ENCODE measurements around the gene VCX3B. TPM values are rescaled to one million over a fixed set of nuclear protein-coding genes. Genes with fewer than 3 reads are reported as not detected.
"Not testable (repeated sequence)": the region's sequence is repeated elsewhere in the genome, so short reads cannot be mapped to it uniquely, and the experiment has no call there.

Gene VCX3B
- total RNA-seq, 1 experiment from 2014 or later, result not detected

GRCh38 chrX:8452343-8452742, 12.3 kb upstream of the VCX3B start:
- H3K4me2 ChIP-seq (ENCODE audit: low read depth, low read length, poor library complexity, severe bottlenecking); DNase-seq: not testable (repeated sequence)

GRCh38 chrX:8453611-8454010, 11.0 kb upstream of the VCX3B start:
- Histone ChIP-seq H3K9ac (ENCODE audit: low read length) (no peak overlapping the region), H4K20me1 (ENCODE audit: insufficient read depth, low read depth, low read length) (no peaks in the 10 kb centered on the region), H3K4me2 (ENCODE audit: low read depth, low read length, poor library complexity, severe bottlenecking) (no peak overlapping the region), H2AFZ (ENCODE audit: low read length) (no peak overlapping the region), H3K4me3 (ENCODE audit: low read length) (no peak overlapping the region), H3K36me3 (ENCODE audit: insufficient read depth, low read length) (no peaks in the 10 kb centered on the region), H3K4me1 (ENCODE audit: low read length) (no peaks in the 10 kb centered on the region), H3K9me2 (replicated peaks; ENCODE audit: insufficient read depth, low read length) (no peaks in the 10 kb centered on the region), H3K79me2 (ENCODE audit: low read length) (no peaks in the 10 kb centered on the region), H3K27ac (ENCODE audit: low read length) (no peak overlapping the region), H3K9me3 (ENCODE audit: low read length) (no peaks in the 10 kb centered on the region), H3K27me3 (ENCODE audit: low read length) (no peaks in the 10 kb centered on the region)
- no peak for DNase-seq

More at GRCh38 chrX:8452343-8452742, 12.3 kb upstream of the VCX3B start:
- not testable (repeated sequence) for H3K79me2 ChIP-seq (ENCODE audit: low read length); H3K9me2 ChIP-seq (replicated peaks; ENCODE audit: insufficient read depth, low read length); H3K9me3 ChIP-seq (ENCODE audit: low read length); H2AFZ ChIP-seq (ENCODE audit: low read length); H3K27ac ChIP-seq (ENCODE audit: low read length); H3K4me1 ChIP-seq (ENCODE audit: low read length); H3K36me3 ChIP-seq (ENCODE audit: insufficient read depth, low read length); H3K9ac ChIP-seq (ENCODE audit: low read length); H3K4me3 ChIP-seq (ENCODE audit: low read length); H4K20me1 ChIP-seq (ENCODE audit: insufficient read depth, low read depth, low read length); H3K27me3 ChIP-seq (ENCODE audit: low read length)

DNA sequence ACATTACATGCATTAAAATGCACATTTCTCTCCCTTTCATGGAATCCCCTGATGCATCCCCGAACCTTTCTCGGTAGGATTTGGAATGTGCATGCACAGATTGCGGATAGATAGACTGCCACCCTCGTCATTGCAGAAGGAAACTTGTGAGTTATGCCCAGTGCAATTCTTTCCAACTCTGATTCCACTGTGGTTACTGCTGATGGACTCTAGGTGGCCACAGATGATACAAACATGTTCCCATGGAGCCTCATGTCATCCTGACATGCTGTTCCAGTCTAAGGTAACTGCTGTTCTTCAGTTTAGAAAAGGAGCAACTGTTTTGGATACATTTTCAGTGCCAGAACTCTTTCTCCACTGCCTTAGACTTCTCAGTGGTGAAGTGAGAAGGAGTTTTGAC, 9.1 kb upstream of the VCX3B start:
- no peaks in the 10 kb centered on the region for H3K4me1 ChIP-seq (ENCODE audit: low read length)
- H3K36me3 ChIP-seq (ENCODE audit: insufficient read depth, low read length), result no peaks in the 10 kb centered on the region
- H3K9ac ChIP-seq (ENCODE audit: low read length), result no peak overlapping the region
- no peak overlapping the region for H3K4me2 ChIP-seq (ENCODE audit: low read depth, low read length, poor library complexity, severe bottlenecking)
- no peak overlapping the region for H3K27ac ChIP-seq (ENCODE audit: low read length)
- no peak for DNase-seq
- no peaks in the 10 kb centered on the region for H3K27me3 ChIP-seq (ENCODE audit: low read length)
- no peaks in the 10 kb centered on the region for H4K20me1 ChIP-seq (ENCODE audit: insufficient read depth, low read depth, low read length)
- no peak overlapping the region for H3K4me3 ChIP-seq (ENCODE audit: low read length)
- H2AFZ ChIP-seq (ENCODE audit: low read length), result no peak overlapping the region
- no peaks in the 10 kb centered on the region for H3K9me2 ChIP-seq (replicated peaks; ENCODE audit: insufficient read depth, low read length)
- no peaks in the 10 kb centered on the region for H3K9me3 ChIP-seq (ENCODE audit: low read length)
- H3K79me2 ChIP-seq (ENCODE audit: low read length), result no peaks in the 10 kb centered on the region

GRCh38 chrX:8462488-8462887, 2.1 kb upstream of the VCX3B start:
- no peak overlapping the region for H2AFZ ChIP-seq (ENCODE audit: low read length)
- DNase-seq, result no peak
- H3K4me2 ChIP-seq (ENCODE audit: low read depth, low read length, poor library complexity, severe bottlenecking), result no peak overlapping the region
- H3K79me2 ChIP-seq (ENCODE audit: low read length), result no peaks in the 10 kb centered on the region
- no peaks in the 10 kb centered on the region for H3K27me3 ChIP-seq (ENCODE audit: low read length)
- no peaks in the 10 kb centered on the region for H3K4me1 ChIP-seq (ENCODE audit: low read length)
- no peaks in the 10 kb centered on the region for H3K9me3 ChIP-seq (ENCODE audit: low read length)
- H3K9ac ChIP-seq (ENCODE audit: low read length), result no peak overlapping the region
- no peaks in the 10 kb centered on the region for H3K9me2 ChIP-seq (replicated peaks; ENCODE audit: insufficient read depth, low read length)
- H3K27ac ChIP-seq (ENCODE audit: low read length), result no peak overlapping the region
- no peaks in the 10 kb centered on the region for H3K36me3 ChIP-seq (ENCODE audit: insufficient read depth, low read length)
- H4K20me1 ChIP-seq (ENCODE audit: insufficient read depth, low read depth, low read length), result no peaks in the 10 kb centered on the region
- no peak overlapping the region for H3K4me3 ChIP-seq (ENCODE audit: low read length)

GRCh38 chrX:8484360-8484949, 19.8 kb downstream of the VCX3B start:
- H4K20me1 ChIP-seq (ENCODE audit: insufficient read depth, low read depth, low read length), result no peaks in the 10 kb centered on the region
- H3K36me3 ChIP-seq (ENCODE audit: insufficient read depth, low read length), result no peaks in the 10 kb centered on the region
- no peaks in the 10 kb centered on the region for H3K79me2 ChIP-seq (ENCODE audit: low read length)
- H3K4me1 ChIP-seq (ENCODE audit: low read length), result no peaks in the 10 kb centered on the region
- H3K27ac ChIP-seq (ENCODE audit: low read length), result no peak overlapping the region
- no peak overlapping the region for H3K9ac ChIP-seq (ENCODE audit: low read length)
- H3K4me2 ChIP-seq (ENCODE audit: low read depth, low read length, poor library complexity, severe bottlenecking), result no peak overlapping the region
- no peak overlapping the region for H3K4me3 ChIP-seq (ENCODE audit: low read length)
- H3K9me2 ChIP-seq (replicated peaks; ENCODE audit: insufficient read depth, low read length), result no peaks in the 10 kb centered on the region
- no peaks in the 10 kb centered on the region for H3K9me3 ChIP-seq (ENCODE audit: low read length)
- no peak overlapping the region for H2AFZ ChIP-seq (ENCODE audit: low read length)
- H3K27me3 ChIP-seq (ENCODE audit: low read length), result no peaks in the 10 kb centered on the region
- DNase-seq, result no peak

GRCh38 chrX:8495036-8495435, 30.4 kb downstream of the VCX3B start:
- H3K36me3 ChIP-seq (ENCODE audit: insufficient read depth, low read length); H3K27me3 ChIP-seq (ENCODE audit: low read length); H3K4me1 ChIP-seq (ENCODE audit: low read length); DNase-seq; H3K4me2 ChIP-seq (ENCODE audit: low read depth, low read length, poor library complexity, severe bottlenecking); H3K27ac ChIP-seq (ENCODE audit: low read length); H3K9me2 ChIP-seq (replicated peaks; ENCODE audit: insufficient read depth, low read length); H4K20me1 ChIP-seq (ENCODE audit: insufficient read depth, low read depth, low read length); H3K4me3 ChIP-seq (ENCODE audit: low read length); H3K9me3 ChIP-seq (ENCODE audit: low read length); H3K79me2 ChIP-seq (ENCODE audit: low read length); H3K9ac ChIP-seq (ENCODE audit: low read length); H2AFZ ChIP-seq (ENCODE audit: low read length): not testable (repeated sequence)

DNA sequence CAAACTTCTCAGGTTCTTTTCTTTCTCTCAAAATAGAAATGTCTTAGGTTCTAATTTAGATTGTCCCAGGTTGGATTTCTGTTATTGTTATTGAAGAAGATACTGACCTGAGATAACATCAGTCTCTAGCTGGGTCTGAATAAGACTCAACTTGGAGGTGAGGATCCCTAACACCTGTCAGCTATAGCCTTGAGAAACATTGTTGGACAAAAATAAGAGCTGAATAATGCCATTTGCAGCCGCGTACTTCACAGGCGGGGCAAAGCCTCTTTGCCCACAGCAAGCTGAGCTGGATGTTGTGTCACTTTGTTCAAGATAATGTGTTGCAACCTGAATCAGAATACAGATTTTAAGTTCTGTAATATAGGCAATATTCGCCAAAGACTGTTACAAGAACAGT, 35.6 kb downstream of the VCX3B start:
- Histone ChIP-seq H3K36me3 (ENCODE audit: insufficient read depth, low read length) (no peaks in the 10 kb centered on the region), H3K9me3 (ENCODE audit: low read length) (no peaks in the 10 kb centered on the region), H3K27me3 (ENCODE audit: low read length) (no peaks in the 10 kb centered on the region), H3K9me2 (replicated peaks; ENCODE audit: insufficient read depth, low read length) (no peaks in the 10 kb centered on the region), H3K79me2 (ENCODE audit: low read length) (no peaks in the 10 kb centered on the region), H3K9ac (ENCODE audit: low read length) (no peak overlapping the region), H3K4me2 (ENCODE audit: low read depth, low read length, poor library complexity, severe bottlenecking) (no peak overlapping the region), H3K4me3 (ENCODE audit: low read length) (no peak overlapping the region), H4K20me1 (ENCODE audit: insufficient read depth, low read depth, low read length) (no peaks in the 10 kb centered on the region), H2AFZ (ENCODE audit: low read length) (no peak overlapping the region), H3K27ac (ENCODE audit: low read length) (no peak overlapping the region), H3K4me1 (ENCODE audit: low read length) (no peaks in the 10 kb centered on the region)
- DNase-seq, result no peak

- not testable (repeated sequence) for H3K4me2 ChIP-seq (ENCODE audit: low read depth, low read length, poor library complexity, severe bottlenecking); H3K27me3 ChIP-seq (ENCODE audit: low read length); H3K9ac ChIP-seq (ENCODE audit: low read length); H3K79me2 ChIP-seq (ENCODE audit: low read length); H3K27ac ChIP-seq (ENCODE audit: low read length); H3K36me3 ChIP-seq (ENCODE audit: insufficient read depth, low read length); H3K4me1 ChIP-seq (ENCODE audit: low read length); H4K20me1 ChIP-seq (ENCODE audit: insufficient read depth, low read depth, low read length); H3K9me2 ChIP-seq (replicated peaks; ENCODE audit: insufficient read depth, low read length); H3K9me3 ChIP-seq (ENCODE audit: low read length); H2AFZ ChIP-seq (ENCODE audit: low read length); DNase-seq; H3K4me3 ChIP-seq (ENCODE audit: low read length)
Measured at GRCh38 chrX:8502101-8502500, 37.5 kb downstream of the VCX3B start.

DNA sequence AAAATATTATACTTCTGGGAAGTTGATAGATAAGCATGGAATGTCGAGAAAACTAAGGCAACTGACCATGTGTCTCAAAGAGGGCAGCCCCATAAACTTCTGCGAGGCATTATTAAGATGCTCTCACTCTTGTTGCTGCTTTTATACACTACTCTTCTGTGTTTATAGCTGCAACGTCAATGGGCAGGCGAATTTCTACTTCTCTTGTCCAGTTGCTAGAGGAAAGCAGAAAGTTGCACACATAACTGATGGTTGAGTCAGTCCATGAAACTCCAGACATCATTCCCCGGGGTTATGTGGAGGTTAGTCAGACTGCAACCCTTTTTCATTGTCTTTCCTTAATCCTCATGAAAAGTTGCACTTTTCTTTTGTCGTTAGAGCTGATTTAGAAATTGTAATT, 39.8 kb downstream of the VCX3B start:
- DNase-seq, result no peak
- no peak overlapping the region for H3K27ac ChIP-seq (ENCODE audit: low read length)
- H3K9me2 ChIP-seq (replicated peaks; ENCODE audit: insufficient read depth, low read length), result no peaks in the 10 kb centered on the region
- H3K4me2 ChIP-seq (ENCODE audit: low read depth, low read length, poor library complexity, severe bottlenecking), result no peak overlapping the region
- no peak overlapping the region for H3K4me3 ChIP-seq (ENCODE audit: low read length)
- no peaks in the 10 kb centered on the region for H3K36me3 ChIP-seq (ENCODE audit: insufficient read depth, low read length)
- no peaks in the 10 kb centered on the region for H3K9me3 ChIP-seq (ENCODE audit: low read length)
- no peaks in the 10 kb centered on the region for H4K20me1 ChIP-seq (ENCODE audit: insufficient read depth, low read depth, low read length)
- H3K9ac ChIP-seq (ENCODE audit: low read length), result no peak overlapping the region
- no peaks in the 10 kb centered on the region for H3K27me3 ChIP-seq (ENCODE audit: low read length)
- H3K4me1 ChIP-seq (ENCODE audit: low read length), result no peaks in the 10 kb centered on the region
- H2AFZ ChIP-seq (ENCODE audit: low read length), result no peak overlapping the region
- no peaks in the 10 kb centered on the region for H3K79me2 ChIP-seq (ENCODE audit: low read length)

All from Karpas-422 (cell line).